OCI-LY1 (cell line): ENCODE data around the gene TRABD2B.

Experiments used
- H2AFZ ChIP-seq: fragments of 200-600 bp; sonication (generic), shearing (Covaris generic); 2 replicates; pipeline ENCODE4 v1.6.0; 2014; ENCODE audit warnings: antibody characterized with exemption, mild to moderate bottlenecking, low read length
- H3F3A ChIP-seq: fragments of 200-600 bp; sonication (generic), shearing (Covaris generic); 2 replicates; pipeline ENCODE4 v1.6.0; 2014; ENCODE audit warnings: mild to moderate bottlenecking, antibody characterized with exemption, low read length, moderate library complexity; ENCODE audit not compliant: insufficient read depth
- H3K27ac ChIP-seq: fragments of 200-600 bp; sonication (generic); 2 replicates; pipeline ENCODE4 v1.5.1; 2014; ENCODE audit warnings: low read length, mixed run types, mild to moderate bottlenecking, low read depth; ENCODE audit not compliant: poor library complexity, severe bottlenecking
- H3K27me3 ChIP-seq: fragments of 200-600 bp; sonication (generic); 2 replicates; pipeline ENCODE4 v1.6.0; 2014; ENCODE audit warnings: antibody characterized with exemption, mild to moderate bottlenecking, low read length, moderate library complexity; ENCODE audit not compliant: insufficient read depth
- H3K36me3 ChIP-seq: fragments of 200-600 bp; sonication (generic); 2 replicates; pipeline ENCODE4 v1.6.1; 2014; ENCODE audit warnings: mild to moderate bottlenecking, antibody characterized with exemption, low read length, moderate library complexity, mixed read lengths; ENCODE audit not compliant: insufficient read depth
- H3K4me1 ChIP-seq: fragments of 200-600 bp; sonication (generic); 2 replicates; pipeline ENCODE4 v1.5.1; 2014; ENCODE audit warnings: mild to moderate bottlenecking, low read length, moderate library complexity; ENCODE audit not compliant: insufficient read depth, severe bottlenecking
- H3K4me2 ChIP-seq: fragments of 200-600 bp; sonication (generic), shearing (Covaris generic); 2 replicates; pipeline ENCODE4 v1.6.1; 2014; ENCODE audit warnings: low read length
- H3K4me3 ChIP-seq: fragments of 200-600 bp; sonication (generic); 2 replicates; pipeline ENCODE4 v1.5.1; 2014; ENCODE audit warnings: low read length, low read depth, mild to moderate bottlenecking, mixed read lengths; ENCODE audit not compliant: poor library complexity, severe bottlenecking
- H3K79me2 ChIP-seq: fragments of 200-600 bp; shearing (Covaris generic); 2 replicates; pipeline ENCODE4 v1.6.1; 2016; ENCODE audit warnings: mixed run types, low read length, mixed read lengths; ENCODE audit not compliant: insufficient read depth
- H3K9ac ChIP-seq: fragments of 200-600 bp; sonication (generic), shearing (Covaris generic); 2 replicates; pipeline ENCODE4 v1.6.1; 2014; ENCODE audit warnings: mild to moderate bottlenecking, low read length, mixed read lengths
- H3K9me2 ChIP-seq: fragments of 200-600 bp; sonication (generic), shearing (Covaris generic); 2 replicates; pipeline ENCODE4 v1.6.1; 2014; ENCODE audit warnings: low read depth, mild to moderate bottlenecking, low read length, mixed read lengths
- H3K9me3 ChIP-seq: fragments of 200-600 bp; shearing (Covaris generic); 2 replicates; pipeline ENCODE4 v1.6.1; 2014; ENCODE audit warnings: low read length, mixed read lengths
- H4K20me1 ChIP-seq: fragments of 200-600 bp; sonication (generic), shearing (Covaris generic); 2 replicates; pipeline ENCODE4 v1.6.0; 2016; ENCODE audit warnings: mild to moderate bottlenecking, low read length; ENCODE audit not compliant: insufficient read depth
- CTCF ChIP-seq: fragments of 200-600 bp; sonication (generic), shearing (Covaris generic); IDR thresholded peaks from 2 replicates; pipeline ENCODE4 v1.5.1; 2017; ENCODE audit warnings: mild to moderate bottlenecking, antibody characterized with exemption, low read length, moderate library complexity, mixed read lengths
- EZH2 ChIP-seq: fragments of 200-600 bp; sonication (generic), shearing (Covaris generic); IDR thresholded peaks from 2 replicates; pipeline ENCODE4 v1.8.0; 2017; ENCODE audit warnings: borderline replicate concordance, mixed run types, mild to moderate bottlenecking, antibody characterized with exemption, low read length, moderate library complexity, mixed read lengths

TRABD2B gene

DNA sequence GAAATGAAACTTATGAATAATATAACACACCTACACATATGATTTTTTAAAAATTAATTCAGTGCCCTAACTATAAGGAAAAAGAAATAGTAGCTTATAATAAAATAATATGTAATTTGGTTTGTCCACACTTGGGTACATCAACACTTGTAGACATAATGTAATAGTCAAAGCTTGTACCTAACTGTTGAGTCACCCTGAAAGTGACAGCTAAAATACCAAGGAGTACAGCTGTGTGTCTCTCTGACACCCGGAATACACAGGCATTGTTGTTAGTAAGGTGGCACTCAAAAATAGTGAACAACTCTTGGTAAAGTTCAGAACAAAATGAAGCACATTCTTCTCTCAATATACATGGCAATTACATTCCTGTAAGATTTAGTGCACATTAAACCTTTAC, 243.4 kb downstream of the TRABD2B start:
- TF ChIP-seq EZH2 (no peak), CTCF (no peak)
- H3F3A ChIP-seq = no peaks in the 10 kb centered on the region
- no peak overlapping the region for H3K9ac ChIP-seq
- no peaks in the 10 kb centered on the region for H3K4me1 ChIP-seq
- no peaks in the 10 kb centered on the region for H3K79me2 ChIP-seq
- H3K9me3 ChIP-seq = no peaks in the 10 kb centered on the region
- H3K4me3 ChIP-seq = no peak overlapping the region
- H3K36me3 ChIP-seq = no peaks in the 10 kb centered on the region
- no peak overlapping the region for H3K4me2 ChIP-seq
- H3K9me2 ChIP-seq = no peaks in the 10 kb centered on the region
- no peak overlapping the region for H2AFZ ChIP-seq
- no peaks in the 10 kb centered on the region for H4K20me1 ChIP-seq
- H3K27ac ChIP-seq = no peak overlapping the region
- no peaks in the 10 kb centered on the region for H3K27me3 ChIP-seq

DNA sequence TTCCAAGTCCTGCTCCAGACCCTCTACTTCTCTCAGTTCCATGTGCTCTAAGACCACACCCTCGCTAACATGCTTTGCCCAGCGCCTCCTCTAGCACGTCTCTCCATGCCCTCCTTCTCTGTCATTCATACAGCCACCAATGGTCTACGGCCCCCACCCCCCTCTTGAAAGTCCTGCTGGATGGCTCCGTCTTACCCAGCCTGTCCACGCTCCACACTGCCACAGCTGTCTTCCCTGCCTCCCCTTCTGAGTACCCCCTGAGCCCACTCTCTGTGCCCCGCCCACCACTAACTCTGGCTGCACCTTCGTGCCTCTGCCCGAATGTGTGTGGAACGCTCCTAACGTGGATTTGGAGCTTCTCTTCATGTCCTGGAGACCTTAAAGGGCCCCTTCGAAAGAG, 244.6 kb downstream of the TRABD2B start:
- Histone ChIP-seq H3K27ac (no peak overlapping the region), H3K27me3 (no peaks in the 10 kb centered on the region; the same call in 1 of the 2 replicates), H4K20me1 (no peaks in the 10 kb centered on the region), H3F3A (no peaks in the 10 kb centered on the region), H3K4me2 (no peak overlapping the region), H3K4me1 (no peaks in the 10 kb centered on the region), H2AFZ (no peak overlapping the region), H3K9me2 (no peaks in the 10 kb centered on the region), H3K79me2 (no peaks in the 10 kb centered on the region), H3K9ac (no peak overlapping the region), H3K4me3 (no peak overlapping the region), H3K9me3 (no peaks in the 10 kb centered on the region), H3K36me3 (no peaks in the 10 kb centered on the region)
- TF ChIP-seq EZH2 (no peak), CTCF (no peak)

DNA sequence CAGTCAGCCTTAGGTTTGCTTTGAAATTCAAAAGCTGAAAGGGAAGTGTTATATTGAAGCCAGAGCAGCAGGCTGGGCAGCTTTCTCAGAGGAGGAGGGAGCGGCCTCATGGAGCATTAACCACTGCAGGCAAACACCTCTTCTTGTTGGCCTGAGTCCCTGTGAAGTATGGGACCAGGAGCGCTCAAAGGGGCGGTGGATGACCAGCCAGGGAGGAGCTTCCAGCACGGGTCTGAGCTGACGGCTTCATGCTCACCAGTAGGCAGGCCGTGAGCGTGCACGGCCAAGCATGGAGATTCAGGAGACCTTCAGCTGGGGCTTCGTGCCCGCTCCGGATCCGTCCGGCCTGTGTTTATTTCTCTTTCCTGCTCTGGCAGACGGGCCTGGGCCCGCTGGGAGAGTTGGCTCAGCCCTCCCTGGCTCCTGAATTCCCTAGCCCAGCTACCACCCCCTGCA, 245.2 kb downstream of the TRABD2B start:
- Histone ChIP-seq H3F3A (no peaks in the 10 kb centered on the region), H3K36me3 (no peaks in the 10 kb centered on the region), H3K9me2 (no peaks in the 10 kb centered on the region), H2AFZ (no peak overlapping the region), H3K9ac (no peak overlapping the region), H3K9me3 (no peaks in the 10 kb centered on the region), H3K4me1 (no peaks in the 10 kb centered on the region), H3K4me3 (no peak overlapping the region), H3K4me2 (no peak overlapping the region), H3K27me3 (no peaks in the 10 kb centered on the region; the same call in 1 of the 2 replicates), H3K79me2 (no peaks in the 10 kb centered on the region), H4K20me1 (no peaks in the 10 kb centered on the region), H3K27ac (no peak overlapping the region)
- no peak for TF ChIP-seq EZH2
- TF ChIP-seq CTCF = no peak
